ENCODE results near the gene CCDC92.
A peak's percentile ranks its signal among the peaks of the same experiment; 100 is the strongest.

The CCDC92 gene, protein sequence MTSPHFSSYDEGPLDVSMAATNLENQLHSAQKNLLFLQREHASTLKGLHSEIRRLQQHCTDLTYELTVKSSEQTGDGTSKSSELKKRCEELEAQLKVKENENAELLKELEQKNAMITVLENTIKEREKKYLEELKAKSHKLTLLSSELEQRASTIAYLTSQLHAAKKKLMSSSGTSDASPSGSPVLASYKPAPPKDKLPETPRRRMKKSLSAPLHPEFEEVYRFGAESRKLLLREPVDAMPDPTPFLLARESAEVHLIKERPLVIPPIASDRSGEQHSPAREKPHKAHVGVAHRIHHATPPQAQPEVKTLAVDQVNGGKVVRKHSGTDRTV

DNA sequence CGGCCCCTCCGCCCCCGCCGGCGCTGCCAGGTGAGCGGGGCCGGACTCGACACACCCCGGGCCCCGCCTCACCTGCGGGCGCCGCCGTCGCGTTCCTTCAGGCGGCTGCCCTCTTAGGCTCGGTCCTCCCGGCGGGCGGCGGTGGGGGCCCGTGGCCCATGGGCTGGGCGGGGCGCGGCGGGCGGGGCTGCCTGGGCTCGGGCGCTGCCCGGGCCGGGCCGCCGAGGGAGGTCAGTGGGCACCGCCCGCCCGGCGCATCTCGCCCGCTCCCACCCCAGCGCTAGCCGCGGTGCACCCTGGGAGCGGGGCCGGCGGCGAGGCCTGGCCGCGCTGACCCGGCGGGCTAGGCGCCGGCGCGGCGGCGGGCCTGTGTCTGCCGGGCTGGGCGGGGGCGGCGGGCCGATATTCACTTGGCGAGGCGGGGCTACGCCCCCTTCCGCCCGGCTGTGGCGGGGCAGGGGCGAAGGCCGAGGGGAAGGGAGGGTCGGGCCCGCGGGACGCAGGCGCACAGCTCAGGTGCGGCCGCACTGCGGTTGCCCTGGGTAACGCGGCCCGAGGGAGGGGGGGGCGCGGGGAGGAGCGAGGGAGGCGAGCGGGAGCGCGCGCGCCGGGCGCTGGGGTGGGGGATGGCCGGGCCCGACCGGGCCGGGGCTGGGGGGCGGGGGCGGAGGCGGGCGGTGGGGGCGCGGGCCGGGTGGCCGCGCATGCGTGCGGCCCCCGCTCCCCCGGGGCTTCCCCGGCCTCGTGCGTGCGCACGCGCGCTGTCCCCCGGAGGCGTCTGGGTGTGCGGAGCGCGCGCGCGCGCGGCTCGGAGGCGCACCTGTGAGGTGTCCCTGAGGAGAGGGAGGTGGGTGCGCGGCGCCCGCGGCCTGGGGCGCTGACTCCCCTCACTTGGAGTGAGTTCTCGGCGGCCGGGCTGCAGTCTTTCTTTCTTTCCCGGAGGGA, at the start of gene CCDC92, which contains the start of gene ZNF664:
CCDC92 (minus strand) TSS at position 375 of the 945 bp plus-strand sequence. CDS start 28,526 bp downstream, outside the sequence.
ZNF664 (plus strand) TSS at position 759 of the 945 bp plus-strand sequence. CDS start 38,930 bp downstream, outside the sequence.
- DNase-seq, result peak; percentile 96

DNA sequence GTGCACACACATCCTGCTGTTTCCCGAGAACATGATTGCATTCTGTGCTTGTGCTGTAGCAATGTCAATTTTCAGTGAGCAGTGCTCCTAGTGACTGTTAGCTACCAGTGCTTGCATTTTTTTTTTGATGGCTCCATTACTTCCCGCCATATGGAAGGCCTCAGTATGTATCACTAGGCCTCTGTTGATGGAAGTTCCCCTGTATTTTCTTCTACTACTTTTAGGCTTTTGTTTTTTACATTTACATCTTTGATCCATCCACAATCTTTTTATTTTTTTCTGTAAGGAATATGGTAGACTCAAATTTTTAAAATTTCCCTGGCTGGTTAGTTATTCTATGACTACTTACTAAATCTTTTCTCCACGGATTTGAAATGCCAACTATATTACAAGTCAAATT, 49.5 kb upstream of the CCDC92 start:
- DNase-seq, result no peak

DNA sequence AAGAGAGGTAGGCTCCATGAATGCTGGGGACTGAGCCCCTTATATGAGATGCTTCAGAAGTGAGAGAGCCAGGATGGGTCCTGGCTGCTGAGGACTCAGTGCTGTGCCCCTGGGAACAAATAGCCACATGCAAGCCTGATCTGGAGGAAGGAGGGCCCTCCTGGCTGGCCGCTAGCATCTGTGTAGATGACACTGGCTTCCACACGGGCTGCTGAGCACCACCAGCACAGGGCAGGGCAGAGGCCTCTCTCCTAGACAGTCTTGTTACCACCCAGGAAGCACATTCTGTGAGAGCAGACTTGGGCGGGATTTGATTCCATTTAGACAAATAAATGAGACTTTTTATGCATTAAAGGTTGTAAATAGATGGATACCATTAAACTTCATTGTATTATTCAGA, 48.4 kb upstream of the CCDC92 start:
- DNase-seq, result no peak

DNA sequence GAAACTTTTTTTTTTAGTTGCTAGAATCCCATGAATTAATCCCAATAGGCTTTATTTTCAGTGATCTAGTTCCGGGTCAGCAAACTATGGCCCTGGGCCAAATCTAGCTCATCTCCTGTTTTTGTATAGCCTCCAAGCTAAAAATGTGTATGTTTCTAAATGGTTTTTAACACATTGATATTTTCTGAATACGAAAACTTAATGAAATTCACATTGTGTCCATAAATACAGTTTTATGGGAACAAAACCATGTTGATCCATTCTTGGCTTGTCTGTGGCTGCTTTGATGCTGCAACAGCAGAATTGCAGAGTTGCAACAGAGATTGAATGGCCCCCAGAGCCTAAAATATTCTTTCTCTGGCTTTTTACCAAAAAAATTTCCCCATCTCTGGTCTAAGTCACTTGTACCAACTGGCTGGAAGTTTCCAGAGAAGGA, 47.9 kb upstream of the CCDC92 start:
- DNase-seq, result no peak

DNA sequence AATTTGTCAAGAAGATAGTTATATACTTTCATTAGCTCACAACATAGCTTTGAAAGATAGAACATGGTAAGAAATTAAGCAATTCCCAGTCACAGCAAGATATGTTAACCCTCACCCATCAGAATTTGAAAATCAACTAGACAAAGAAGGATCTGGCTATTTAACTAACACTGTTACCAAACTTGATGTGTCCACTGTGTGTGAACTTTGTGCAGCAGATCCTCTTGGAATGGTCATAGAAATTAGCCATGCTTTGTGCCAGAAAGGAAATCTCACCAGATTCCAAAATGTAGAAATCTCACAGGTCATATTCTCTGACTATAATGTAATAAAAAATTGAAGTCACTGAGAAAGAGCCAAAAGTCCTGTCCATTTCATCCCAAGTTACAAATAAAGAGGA, 46.5 kb upstream of the CCDC92 start:
- DNase-seq, result no peak

DNA sequence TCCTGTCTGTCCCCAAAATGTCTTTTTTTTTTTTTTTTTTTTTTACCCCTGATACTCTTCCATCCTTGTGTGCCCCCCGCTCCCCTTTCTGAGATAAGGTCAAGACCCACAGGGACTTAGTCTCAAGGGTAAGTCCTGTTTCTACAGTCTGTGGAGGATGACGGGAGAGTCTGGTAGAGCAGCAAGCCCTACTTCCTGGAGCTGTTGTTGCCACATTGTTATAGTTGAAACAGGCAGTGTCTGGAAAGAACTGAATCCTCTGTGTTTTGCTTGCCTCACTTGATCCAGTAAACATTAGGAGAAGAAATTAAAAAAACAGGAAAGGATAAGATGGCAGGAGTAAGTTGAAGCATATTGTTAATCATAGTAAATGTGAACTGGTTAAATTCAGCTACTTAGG, 45.9 kb upstream of the CCDC92 start:
- no peak for DNase-seq

DNA sequence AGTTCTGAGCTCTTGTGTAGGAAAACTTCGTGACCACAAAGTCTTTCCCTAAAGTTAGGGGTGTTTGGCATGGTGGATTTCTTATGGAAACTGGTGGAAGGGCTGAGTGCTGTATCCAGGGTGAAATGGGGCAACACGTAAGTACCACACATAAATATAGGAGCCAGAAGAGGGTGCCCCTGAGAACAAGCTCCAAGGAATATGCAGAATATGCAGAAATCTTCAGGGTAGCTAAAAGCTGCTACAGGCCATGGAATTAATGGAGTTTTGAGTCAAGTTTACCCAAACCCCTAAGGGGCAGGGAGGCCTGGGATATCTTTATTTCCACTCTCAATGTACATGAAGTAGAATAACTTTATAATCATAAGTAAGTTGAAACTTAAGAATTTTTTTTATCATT, 44.4 kb upstream of the CCDC92 start:
- DNase-seq, result no peak

DNA sequence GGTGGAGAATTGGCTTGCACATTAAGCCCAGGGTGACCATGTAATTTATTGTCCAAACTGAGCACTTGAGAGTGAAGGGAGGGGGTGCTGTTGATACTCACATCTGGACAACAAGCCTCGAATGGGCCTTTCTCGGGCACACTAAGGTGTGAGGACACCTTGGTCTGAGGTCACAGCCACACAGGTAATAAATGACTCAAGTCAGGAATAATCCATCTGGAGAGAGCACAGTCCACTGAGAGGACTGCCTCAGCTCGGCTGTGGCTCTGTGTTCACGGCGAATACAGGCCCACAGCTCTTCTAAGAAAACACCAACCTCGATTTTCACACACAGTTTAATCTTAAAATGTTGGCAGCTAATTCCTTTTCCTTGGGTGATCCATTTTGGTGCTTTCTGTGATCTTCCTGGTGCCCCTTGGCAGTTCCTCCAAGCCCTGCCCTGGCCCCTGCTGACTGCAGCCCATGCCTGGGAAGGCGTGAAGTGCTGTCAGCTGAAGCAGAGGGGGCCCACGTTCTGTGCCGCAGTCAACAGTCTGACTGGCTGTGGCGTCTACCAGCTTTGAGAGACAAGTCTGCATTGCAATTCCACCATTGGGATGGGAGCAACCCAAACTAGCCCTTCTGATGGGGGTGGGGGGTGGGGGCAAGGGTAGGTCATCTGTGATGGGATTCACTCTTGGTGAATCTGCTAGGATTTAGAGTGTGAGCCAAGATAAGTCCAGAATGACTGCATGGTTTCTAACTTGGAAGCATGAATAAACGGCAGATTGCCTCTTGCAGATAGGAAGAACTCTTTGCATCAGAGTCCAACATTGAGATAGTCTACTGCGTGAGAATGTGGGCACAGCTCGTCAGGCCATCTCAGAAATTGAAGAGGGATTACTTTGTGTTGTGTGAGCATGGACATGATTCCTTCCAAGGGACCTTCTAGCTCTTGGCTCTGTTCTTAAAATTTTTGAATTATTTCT, 43.1 kb upstream of the CCDC92 start:
- no peak for DNase-seq

DNA sequence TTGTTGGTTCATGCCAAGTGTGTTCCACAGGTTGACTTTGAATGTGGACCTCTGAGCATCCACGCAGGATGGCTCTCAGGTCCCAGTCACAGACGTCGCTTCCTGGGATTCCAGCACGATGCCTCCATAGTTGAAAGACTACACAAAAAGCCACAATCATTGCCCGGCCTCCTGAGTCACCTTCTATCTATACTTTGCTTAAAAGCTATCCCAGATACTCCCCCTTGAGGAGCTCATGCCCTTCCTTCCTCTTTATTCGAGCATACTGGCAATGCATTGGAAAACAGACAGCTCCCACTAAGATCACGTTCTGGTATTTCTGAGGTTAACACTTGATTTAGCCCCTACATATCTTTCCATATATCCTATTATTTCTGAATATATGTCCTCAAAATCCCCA, 40.4 kb upstream of the CCDC92 start:
- no peak for DNase-seq

DNA sequence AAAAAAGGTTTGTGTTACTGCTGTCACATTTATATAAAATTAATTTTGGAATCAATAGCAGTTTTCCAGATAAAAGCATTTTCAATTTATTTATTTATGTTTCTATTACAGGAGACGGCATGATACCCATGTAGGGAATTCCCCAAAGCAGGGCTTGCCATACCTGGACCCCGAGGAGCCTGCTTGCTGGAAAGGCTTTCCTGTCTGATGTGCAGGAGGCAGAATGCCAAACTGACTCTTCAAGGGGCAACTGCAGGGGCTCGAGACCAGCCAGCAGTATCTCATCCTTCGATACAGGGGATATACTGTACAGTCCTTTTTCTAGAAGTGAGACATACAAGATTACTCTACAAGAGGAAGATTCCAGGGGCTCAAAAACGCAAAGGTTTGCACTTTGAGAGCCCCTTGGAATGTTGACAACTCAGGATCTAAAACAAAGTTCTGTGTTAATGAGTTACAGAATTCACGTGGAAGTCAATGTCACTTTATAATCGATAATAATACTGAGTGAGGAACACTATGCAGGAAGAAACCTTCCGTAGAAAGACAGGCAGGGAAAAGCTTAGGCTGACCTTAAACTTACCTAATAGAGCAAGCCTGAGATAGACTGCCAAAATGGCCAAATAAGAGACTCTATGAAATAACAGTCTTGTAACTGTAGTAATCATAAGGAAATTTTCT, 38.9 kb upstream of the CCDC92 start:
- no peak for DNase-seq

DNA sequence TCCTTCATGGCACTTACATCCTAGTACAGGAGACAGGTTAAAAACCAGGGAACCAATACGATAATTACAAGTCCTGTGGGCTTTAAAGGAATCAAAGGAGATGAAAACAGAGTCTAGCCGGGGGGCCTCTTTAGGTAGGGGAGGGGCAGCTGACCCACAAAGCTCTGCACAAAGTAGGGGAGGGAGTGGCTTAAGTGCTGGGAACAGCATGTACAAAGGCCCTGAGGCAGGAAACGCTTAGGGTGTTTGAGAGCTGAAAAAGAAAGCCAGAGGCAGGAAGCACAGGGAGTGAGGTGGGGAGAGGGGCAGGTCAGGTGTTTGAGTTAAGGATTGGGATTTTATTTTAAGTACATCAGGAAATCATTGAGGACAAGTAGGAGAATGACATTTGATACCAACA, 38.1 kb upstream of the CCDC92 start:
- no peak for DNase-seq

DNA sequence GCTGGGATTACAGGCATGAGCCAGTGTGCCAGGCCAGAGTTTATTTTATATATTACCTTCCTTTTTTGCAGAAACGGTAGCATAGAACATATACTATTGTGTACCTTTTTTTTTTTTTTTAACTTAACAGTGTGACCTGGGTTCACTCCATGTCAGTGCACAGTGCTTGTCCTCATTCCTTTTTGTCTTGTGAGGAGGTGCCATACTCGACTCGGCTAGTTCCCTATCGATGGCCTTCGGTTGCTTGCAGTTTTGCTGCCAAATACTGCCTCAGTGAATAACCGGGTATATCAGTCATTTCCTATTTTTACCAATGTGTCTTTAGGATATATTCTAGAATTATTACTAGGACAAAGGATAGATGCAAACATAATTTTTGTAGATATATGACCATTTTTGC, 37.1 kb upstream of the CCDC92 start:
- no peak for DNase-seq

DNA sequence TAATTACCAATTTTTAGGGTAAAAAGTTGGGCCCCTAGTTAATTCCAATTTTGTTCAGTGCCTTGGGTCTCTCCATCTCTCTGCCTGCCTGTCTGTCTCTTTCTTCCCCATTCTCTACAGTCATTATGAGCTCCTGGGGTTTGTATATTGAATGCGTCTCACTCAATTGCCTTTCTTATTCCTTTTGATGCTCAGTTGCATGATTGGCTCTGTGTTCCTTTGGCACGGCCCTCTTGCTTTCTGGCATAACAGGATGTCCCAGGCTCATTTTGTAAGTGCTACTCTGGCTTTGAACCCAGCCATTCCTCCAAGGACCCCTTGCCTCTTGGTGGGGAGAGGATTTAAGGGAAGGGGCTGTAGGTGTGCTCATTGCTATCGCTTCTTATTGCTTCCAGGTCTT, 36.0 kb upstream of the CCDC92 start:
- DNase-seq, result no peak

DNA sequence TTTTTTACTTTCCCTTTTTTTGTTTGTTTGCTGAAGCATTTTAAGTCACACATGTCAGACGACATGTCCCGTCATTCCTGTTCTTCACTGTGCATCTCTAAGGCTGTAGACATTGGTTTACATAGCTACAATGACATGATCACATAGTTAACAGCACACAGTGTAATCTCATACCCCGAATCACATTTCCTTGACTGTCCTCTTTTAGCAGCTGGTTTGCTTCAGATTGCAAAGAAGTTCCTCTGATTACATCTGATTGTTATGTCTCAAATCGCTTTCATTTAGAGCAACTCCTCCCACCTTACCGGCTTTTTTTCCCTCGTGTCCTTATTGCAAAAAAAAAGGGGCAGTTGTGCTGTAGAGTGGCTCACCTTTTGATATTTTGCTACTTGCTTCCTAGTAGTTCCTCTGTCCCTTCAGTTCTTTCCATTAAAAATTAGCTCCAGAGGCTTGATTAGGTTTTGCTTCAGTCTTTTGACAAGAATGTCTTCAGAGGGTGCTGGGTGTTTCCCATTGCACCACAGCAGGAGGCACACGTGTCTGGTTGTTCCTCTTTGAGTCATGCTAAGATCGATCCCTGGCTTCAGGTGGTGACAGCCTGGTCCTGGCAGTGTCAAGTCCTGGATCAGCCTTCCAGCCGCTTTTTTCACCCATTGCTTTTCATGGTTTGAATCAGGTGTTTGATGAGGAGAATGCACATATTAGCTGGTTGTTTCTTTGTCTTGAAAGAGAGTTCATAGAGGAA, 35.4 kb upstream of the CCDC92 start:
- no peak for DNase-seq

DNA sequence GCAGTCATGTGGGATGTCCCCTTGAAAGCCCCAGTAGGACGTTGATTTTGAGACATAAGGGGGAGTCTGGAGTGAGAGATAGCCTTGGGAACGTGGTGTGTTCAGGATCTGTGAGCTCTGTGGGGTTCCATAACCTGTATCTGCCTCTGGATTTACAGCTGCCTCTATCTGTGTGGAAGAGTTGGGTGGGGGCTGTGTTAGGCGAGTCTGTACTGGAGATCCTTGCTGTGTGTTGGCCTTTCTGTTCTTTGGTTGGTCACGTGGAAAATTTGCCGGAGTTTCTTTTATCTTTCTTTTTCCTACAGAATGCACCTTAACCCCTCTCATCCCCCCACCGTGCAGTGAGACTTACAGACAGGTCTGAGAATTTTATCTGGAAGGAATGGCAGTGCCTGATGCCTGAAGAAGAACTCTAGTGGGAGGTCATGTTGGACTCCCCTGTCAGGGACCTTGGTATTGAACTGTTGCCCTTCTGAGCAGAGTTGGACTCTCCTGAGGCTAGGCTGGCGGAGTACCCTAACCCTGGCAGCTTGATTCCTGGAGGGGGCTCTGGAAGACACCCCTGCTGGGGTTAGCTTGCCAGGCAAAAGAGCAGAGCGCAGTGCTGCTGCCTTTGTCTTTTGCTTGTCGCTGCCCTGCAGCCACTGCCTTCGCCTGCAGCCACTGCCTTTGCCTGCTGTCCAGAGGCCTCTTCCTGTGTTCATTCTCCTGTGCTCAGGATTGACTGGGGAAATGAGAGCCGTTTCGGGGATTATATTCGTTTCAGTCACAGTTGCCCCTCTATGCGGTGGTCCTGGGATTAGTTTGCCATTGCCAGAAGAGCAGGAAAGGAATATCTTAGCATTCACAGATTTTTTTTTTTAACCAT, 34.4 kb upstream of the CCDC92 start:
- DNase-seq, result no peak

DNA sequence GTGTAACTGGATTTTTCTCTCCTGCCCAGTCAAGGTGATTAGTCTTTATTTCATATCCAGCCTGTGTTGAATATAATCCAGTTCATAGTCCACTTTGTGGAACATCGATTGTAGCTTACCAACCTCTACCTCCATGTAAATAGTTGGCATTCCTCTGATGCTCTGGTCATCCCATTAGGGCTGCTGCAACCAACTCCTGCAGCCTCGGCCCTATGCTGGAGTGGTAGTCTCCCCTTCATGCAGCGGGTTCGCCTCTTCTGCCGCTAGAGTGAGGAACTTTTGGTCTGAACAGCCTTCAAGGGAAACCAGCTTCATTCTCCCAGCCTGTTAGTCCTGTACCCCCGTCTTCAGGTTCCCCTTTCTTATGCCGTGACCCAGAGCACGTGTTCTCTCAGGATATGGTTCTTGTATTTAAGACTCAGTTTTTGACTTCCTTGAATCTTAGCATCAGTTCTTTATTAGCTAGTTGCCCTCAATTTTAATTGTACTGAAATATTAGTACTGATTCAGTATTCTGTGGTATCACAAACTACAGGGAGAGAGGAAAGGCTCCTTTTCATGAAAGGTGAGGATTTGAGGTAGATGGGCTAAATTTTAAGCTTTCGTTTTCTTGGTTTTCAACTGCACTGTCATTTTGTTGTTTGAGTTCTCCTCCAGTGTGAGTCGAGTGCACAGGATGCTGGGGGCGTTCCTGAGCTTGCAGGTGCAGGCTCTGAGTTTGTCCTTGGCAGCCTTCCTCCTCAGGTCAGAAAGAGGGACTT, 33.6 kb upstream of the CCDC92 start:
- DNase-seq, result peak; percentile 32

DNA sequence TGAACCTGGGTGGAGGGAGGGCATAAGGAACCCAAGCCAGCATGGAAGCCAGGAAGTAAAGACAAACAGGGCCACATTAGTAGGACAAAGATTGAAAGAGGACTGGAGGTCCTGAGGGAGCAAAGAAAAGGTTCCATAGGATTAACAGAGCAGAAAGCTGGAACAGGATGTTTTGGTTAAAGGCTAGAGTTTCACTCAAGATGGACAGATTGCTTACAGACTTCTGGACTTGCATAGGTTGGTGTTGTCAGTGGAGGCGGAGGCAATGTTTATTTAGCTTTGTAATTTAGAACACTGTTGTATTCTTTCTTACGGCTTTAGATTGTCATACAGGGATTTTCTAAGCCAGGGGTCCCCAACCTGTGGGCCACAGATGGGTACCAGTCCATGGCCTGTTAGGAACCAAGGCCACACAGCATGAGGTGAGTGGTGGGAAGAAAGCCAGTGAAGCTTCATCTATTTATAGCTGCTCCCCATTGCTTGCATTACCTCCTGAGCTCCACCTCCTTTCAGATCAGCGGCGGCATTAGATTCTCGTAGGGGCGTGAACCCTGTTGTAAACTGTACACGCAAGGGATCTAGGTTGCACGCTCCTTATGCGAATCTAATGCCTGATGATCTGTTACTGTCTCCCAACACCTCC, 31.7 kb upstream of the CCDC92 start:
- no peak for DNase-seq

DNA sequence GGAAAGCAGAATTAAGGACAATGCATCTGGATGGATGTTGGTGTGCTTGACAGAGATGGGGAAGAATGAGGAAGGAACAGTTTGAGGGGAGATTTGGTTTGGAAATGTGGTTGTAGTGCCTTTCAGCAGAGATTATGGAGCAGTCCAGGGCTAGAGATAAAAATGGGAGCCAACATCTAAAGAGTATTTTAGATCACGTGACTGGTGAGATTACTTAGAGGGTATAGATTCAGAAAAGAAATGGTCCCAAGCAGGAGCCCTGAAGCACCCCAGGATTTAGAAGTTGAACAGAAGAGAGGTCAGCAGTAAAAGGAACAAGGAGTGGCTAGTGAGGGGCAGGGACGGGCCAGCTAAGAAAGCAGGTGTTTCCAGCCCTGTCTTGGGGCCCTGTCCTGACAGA, 30.0 kb upstream of the CCDC92 start:
- no peak for DNase-seq
